Ovary (tissue), 3 donors: ENCODE data around the gene MYH9.

Experiments used
- EP300 ChIP-seq: sonication (generic); formaldehyde crosslinking; IDR thresholded peaks from one replicate; pipeline ENCODE4 v1.6.1; 2017; ENCODE audit warnings: antibody characterized with exemption
- POLR2A ChIP-seq: fragments of 450-650 bp; IDR thresholded peaks from one replicate; pipeline ENCODE4 v1.6.1; 2017; ENCODE audit warnings: antibody characterized with exemption, mild to moderate bottlenecking, moderate library complexity
- TF ChIP-seq, protein P1 (sequence below), 3 donors: fragments of 450-650 bp in 2 of 3; fragments of 200-600 bp in 1 of 3; IDR thresholded peaks; one replicate each; pipeline versions ENCODE4 v1.5.1 to v1.8.0; 2016 to 2022; ENCODE audit warnings: antibody characterized with exemption in 3 of 3, mild to moderate bottlenecking in 1 of 3
- donor health status: DM: no; HTN: no; CAD: no.

DNA sequence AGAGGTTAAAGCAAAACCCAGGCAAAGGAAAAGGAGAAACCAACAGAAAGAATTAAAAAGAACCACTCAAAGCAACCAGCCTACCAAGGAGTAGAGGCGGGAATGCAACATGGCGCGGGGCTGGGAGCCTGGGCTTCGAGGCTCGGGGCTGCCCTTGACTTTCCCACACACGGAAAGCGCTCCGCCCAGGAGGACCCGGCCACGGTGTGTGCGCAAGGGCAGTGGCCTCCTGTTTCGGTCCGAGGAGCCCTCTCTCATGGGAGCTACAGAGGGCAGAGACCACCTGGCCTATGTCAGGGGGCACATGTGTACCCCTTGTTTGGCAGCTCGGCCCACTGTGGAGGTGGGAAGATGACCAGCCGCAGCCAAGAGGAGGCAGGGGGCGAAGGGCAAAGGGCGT is 78.9 kb downstream of the MYH9 start:
- TF ChIP-seq, protein P1, sequence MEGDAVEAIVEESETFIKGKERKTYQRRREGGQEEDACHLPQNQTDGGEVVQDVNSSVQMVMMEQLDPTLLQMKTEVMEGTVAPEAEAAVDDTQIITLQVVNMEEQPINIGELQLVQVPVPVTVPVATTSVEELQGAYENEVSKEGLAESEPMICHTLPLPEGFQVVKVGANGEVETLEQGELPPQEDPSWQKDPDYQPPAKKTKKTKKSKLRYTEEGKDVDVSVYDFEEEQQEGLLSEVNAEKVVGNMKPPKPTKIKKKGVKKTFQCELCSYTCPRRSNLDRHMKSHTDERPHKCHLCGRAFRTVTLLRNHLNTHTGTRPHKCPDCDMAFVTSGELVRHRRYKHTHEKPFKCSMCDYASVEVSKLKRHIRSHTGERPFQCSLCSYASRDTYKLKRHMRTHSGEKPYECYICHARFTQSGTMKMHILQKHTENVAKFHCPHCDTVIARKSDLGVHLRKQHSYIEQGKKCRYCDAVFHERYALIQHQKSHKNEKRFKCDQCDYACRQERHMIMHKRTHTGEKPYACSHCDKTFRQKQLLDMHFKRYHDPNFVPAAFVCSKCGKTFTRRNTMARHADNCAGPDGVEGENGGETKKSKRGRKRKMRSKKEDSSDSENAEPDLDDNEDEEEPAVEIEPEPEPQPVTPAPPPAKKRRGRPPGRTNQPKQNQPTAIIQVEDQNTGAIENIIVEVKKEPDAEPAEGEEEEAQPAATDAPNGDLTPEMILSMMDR (IDR thresholded peaks at IDR 0.05): no peak
- TF ChIP-seq POLR2A (no peak), EP300 (no peak)
